Keratinocyte (primary cell): ENCODE data around the gene ZNF70. TPM values are rescaled to one million over a fixed set of nuclear protein-coding genes. Genes with fewer than 3 reads are reported as not detected.

Experiments
- DNase-seq: peaks from one replicate; pipeline ENCODE4 v3.0.0-alpha.2; 2011; ENCODE audit warnings: low read depth, missing footprints, low spot score
- FAIRE-seq: peaks from 2 replicates; lab custom pipeline; 2011; peaks lifted over from hg19 to GRCh38; lab: Jason Lieb, UNC
- H2AFZ ChIP-seq: 2 replicates; pipeline ENCODE4 v1.6.0; 2012; ENCODE audit warnings: low read length, control low read depth, inconsistent platforms; ENCODE audit not compliant: control insufficient read depth
- H3K27ac ChIP-seq: 2 replicates; pipeline ENCODE4 v1.5.1; 2011; ENCODE audit warnings: low read length; ENCODE audit not compliant: control insufficient read depth, insufficient read depth
- H3K27me3 ChIP-seq: 3 replicates; pipeline ENCODE4 v1.6.0; 2011; ENCODE audit warnings: low read length; ENCODE audit not compliant: control insufficient read depth, insufficient read depth; ENCODE audit errors: extremely low read depth
- H3K36me3 ChIP-seq, 2 experiments: 2 replicates in 1 of 2; 3 replicates in 1 of 2; pipeline ENCODE4 v1.5.1; 2011; ENCODE audit warnings: low read length in 2 of 2, mild to moderate bottlenecking in 1 of 2; ENCODE audit not compliant: control insufficient read depth in 2 of 2, insufficient read depth in 2 of 2; ENCODE audit errors: extremely low read depth in 1 of 2
- H3K4me1 ChIP-seq: 3 replicates; pipeline ENCODE4 v1.5.1; 2011; ENCODE audit warnings: low read length; ENCODE audit not compliant: control insufficient read depth, insufficient read depth; ENCODE audit errors: extremely low read depth
- H3K4me2 ChIP-seq: 3 replicates; pipeline ENCODE4 v1.6.0; 2011; ENCODE audit warnings: low read depth, low read length; ENCODE audit not compliant: control insufficient read depth, insufficient read depth; ENCODE audit errors: extremely low read depth
- H3K4me3 ChIP-seq, 3 experiments: fragments of 200-600 bp in 1 of 3; sonication (generic) in 1 of 3; 2 replicates in 2 of 3; 3 replicates in 1 of 3; pipeline ENCODE4 v1.5.1; 2011 to 2016; ENCODE audit warnings: low read length in 3 of 3, mild to moderate bottlenecking in 3 of 3, control low read depth in 2 of 3, inconsistent platforms in 1 of 3, low read depth in 1 of 3, mixed read lengths in 1 of 3, mixed run types in 1 of 3, moderate library complexity in 1 of 3; ENCODE audit not compliant: control insufficient read depth in 2 of 3, insufficient read depth in 2 of 3; ENCODE audit errors: extremely low read depth in 1 of 3
- H3K79me2 ChIP-seq: 2 replicates; pipeline ENCODE4 v1.6.0; 2012; ENCODE audit warnings: low read length; ENCODE audit not compliant: control insufficient read depth, insufficient read depth
- H3K9ac ChIP-seq: 3 replicates; pipeline ENCODE4 v1.6.0; 2011; ENCODE audit warnings: low read length; ENCODE audit not compliant: control insufficient read depth, insufficient read depth; ENCODE audit errors: extremely low read depth
- H3K9me1 ChIP-seq: 3 replicates; pipeline ENCODE4 v1.6.0; 2011; ENCODE audit warnings: low read length; ENCODE audit not compliant: control insufficient read depth, insufficient read depth; ENCODE audit errors: extremely low read depth
- H3K9me3 ChIP-seq: 2 replicates; pipeline ENCODE4 v1.5.1; 2012; ENCODE audit warnings: low read depth, low read length; ENCODE audit not compliant: control insufficient read depth
- H4K20me1 ChIP-seq: 3 replicates; pipeline ENCODE4 v1.6.0; 2011; ENCODE audit warnings: low read length; ENCODE audit not compliant: control insufficient read depth, insufficient read depth; ENCODE audit errors: extremely low read depth
- EZH2 ChIP-seq: IDR thresholded peaks from one replicate; pipeline ENCODE4 v1.6.1; 2012; ENCODE audit warnings: inconsistent platforms, mild to moderate bottlenecking, low read length, moderate library complexity
- dilution Hi-C: fragments of 300-500 bp; cut with MboI; formaldehyde crosslinking; loops from one replicate; pipeline ENCODE4 v1.7.0; 2020; ENCODE audit warnings: low sequenced_read_pairs; ENCODE audit not compliant: extremely low pct_ligation_motif_present
- polyA plus RNA-seq, 5 experiments: library from polyadenylated mRNA; depleted of rRNA in 3 of 5; stranded (reverse) in 3 of 5; stranded (forward) in 1 of 5; unstranded in 1 of 5; fragments of >200 nt; gene quantifications; 1 replicate in 1 of 5; 2 replicates in 3 of 5; 3 replicates in 1 of 5; pipeline versions ENCODE4 v1.2.1 to v1.2.3, GENCODE V29; 2011 to 2012; ENCODE audit warnings: missing spikeins in 2 of 5, low read depth in 1 of 5, low replicate concordance in 1 of 5
- TF ChIP-seq, protein P1 (sequence below), 3 experiments: IDR thresholded peaks in 1 of 3; conservative IDR thresholded peaks in 1 of 3; optimal IDR thresholded peaks in 1 of 3; 2 replicates in 2 of 3; 3 replicates in 1 of 3; pipeline versions ENCODE3 to v1.5.1; 2011; ENCODE audit warnings: low read length in 3 of 3, mild to moderate bottlenecking in 3 of 3, moderate library complexity in 2 of 3, control low read depth in 1 of 3, inconsistent platforms in 1 of 3; ENCODE audit not compliant: insufficient read depth in 2 of 3; ENCODE audit errors: extremely low read depth in 1 of 3

Gene ZNF70
- polyA plus RNA-seq, 1 donor (not counting 4 experiments of a cell fraction or from before 2014, with no cell fraction given): 0.55 TPM

DNA sequence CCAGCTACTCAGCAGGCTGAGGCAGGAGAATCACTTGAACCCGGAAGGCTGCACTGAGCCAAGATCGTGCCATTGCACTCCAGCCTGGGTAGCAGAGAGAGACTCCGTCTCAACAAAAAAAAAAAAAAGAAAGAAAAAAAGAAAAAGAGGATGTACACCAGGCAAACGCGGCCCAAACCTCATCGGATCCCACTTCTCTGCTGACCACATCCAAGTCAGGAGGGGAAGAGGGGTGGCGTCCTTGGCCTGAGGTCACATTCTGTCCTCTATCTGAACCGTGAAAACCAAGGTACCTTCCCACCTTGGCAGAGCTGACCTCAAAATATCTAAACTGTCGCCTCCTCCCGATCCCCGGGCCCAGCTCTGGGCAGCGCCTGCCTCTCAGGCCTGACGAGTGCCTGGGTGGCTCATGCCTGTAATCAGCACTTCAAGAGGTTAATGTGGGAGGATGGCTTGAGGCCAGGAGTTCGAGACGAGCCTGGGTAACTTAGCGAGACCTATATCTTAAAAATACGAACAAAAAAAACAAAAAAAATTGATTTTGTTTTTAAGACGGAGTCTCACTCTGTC is 35.0 kb downstream of the ZNF70 start:
- FAIRE-seq (no peak), DNase-seq (no peak)
- dilution Hi-C loops: no loop called here
- peaks cover 10 to 13% of the 10 kb centered on the region in 2 experiments for H3K36me3 ChIP-seq
- peak overlapping the region; percentile 79 for H3K4me2 ChIP-seq
- TF ChIP-seq, protein P1, sequence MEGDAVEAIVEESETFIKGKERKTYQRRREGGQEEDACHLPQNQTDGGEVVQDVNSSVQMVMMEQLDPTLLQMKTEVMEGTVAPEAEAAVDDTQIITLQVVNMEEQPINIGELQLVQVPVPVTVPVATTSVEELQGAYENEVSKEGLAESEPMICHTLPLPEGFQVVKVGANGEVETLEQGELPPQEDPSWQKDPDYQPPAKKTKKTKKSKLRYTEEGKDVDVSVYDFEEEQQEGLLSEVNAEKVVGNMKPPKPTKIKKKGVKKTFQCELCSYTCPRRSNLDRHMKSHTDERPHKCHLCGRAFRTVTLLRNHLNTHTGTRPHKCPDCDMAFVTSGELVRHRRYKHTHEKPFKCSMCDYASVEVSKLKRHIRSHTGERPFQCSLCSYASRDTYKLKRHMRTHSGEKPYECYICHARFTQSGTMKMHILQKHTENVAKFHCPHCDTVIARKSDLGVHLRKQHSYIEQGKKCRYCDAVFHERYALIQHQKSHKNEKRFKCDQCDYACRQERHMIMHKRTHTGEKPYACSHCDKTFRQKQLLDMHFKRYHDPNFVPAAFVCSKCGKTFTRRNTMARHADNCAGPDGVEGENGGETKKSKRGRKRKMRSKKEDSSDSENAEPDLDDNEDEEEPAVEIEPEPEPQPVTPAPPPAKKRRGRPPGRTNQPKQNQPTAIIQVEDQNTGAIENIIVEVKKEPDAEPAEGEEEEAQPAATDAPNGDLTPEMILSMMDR (optimal IDR thresholded peaks at IDR 0.05 in 1 of 3, IDR thresholded peaks at IDR 0.05 in 1 of 3, conservative IDR thresholded peaks at IDR 0.05 in 1 of 3; ENCODE audit: extremely low read depth in 1 of 3, insufficient read depth in 2 of 3, low read length in 3 of 3): no peak
- no peak for TF ChIP-seq EZH2
- no peaks in the 10 kb centered on the region for H3K9me1 ChIP-seq
- no peaks in the 10 kb centered on the region for H3K4me1 ChIP-seq
- no peaks in the 10 kb centered on the region for H3K9me3 ChIP-seq
- no peak overlapping the region for H3K9ac ChIP-seq
- peaks cover 9% of the 10 kb centered on the region for H3K79me2 ChIP-seq
- H3K4me3 ChIP-seq: peak overlapping the region in 2 of 3 experiments; percentile 87 to 93
- no peaks in the 10 kb centered on the region for H4K20me1 ChIP-seq
- no peak overlapping the region for H2AFZ ChIP-seq
- no peak overlapping the region for H3K27ac ChIP-seq
- H3K27me3 ChIP-seq: no peaks in the 10 kb centered on the region

GRCh38 chr22:23714596-23715578 is 36.0 kb downstream of the ZNF70 start:
- dilution Hi-C loops: no loop called here
- H3K4me3 ChIP-seq: no peak overlapping the region
- no peak for DNase-seq
- no peaks in the 10 kb centered on the region for H4K20me1 ChIP-seq
- no peak overlapping the region for H2AFZ ChIP-seq
- peaks cover 12 to 13% of the 10 kb centered on the region in 2 experiments for H3K36me3 ChIP-seq
- no peak for FAIRE-seq
- H3K9me1 ChIP-seq: no peaks in the 10 kb centered on the region
- TF ChIP-seq, protein P1 (optimal IDR thresholded peaks at IDR 0.05 in 1 of 3, IDR thresholded peaks at IDR 0.05 in 1 of 3, conservative IDR thresholded peaks at IDR 0.05 in 1 of 3; ENCODE audit: extremely low read depth in 1 of 3, insufficient read depth in 2 of 3, low read length in 3 of 3): no peak
- no peak for TF ChIP-seq EZH2
- H3K4me2 ChIP-seq: no peak overlapping the region
- no peaks in the 10 kb centered on the region for H3K9me3 ChIP-seq
- no peaks in the 10 kb centered on the region for H3K4me1 ChIP-seq
- no peak overlapping the region for H3K27ac ChIP-seq
- H3K9ac ChIP-seq: no peak overlapping the region
- H3K27me3 ChIP-seq: no peaks in the 10 kb centered on the region
- peaks cover 9% of the 10 kb centered on the region for H3K79me2 ChIP-seq
